HEK293 (cell line): ENCODE data around the gene PEX14.

Experiments used
- CTCF ChIA-PET: fragments of 350-600 bp; formaldehyde crosslinking; extraction: SDS; loops from one replicate; lab custom pipeline; 2021; ENCODE audit warnings: antibody characterized with exemption; lab: Yijun Ruan, JAX
- POLR2A ChIA-PET: fragments of 300-600 bp; formaldehyde crosslinking; extraction: SDS; loops from one replicate; lab custom pipeline; 2020; ENCODE audit warnings: antibody characterized with exemption, inconsistent platforms; lab: Yijun Ruan, JAX
- H3K27ac ChIP-seq: fragments of 200-500 bp; sonication (Bioruptor generic); 2 replicates; pipeline ENCODE4 v1.5.1; 2014; ENCODE audit warnings: low read depth, low read length, control low read depth, inconsistent platforms; ENCODE audit errors: extremely low read depth
- H3K36me3 ChIP-seq, 2 experiments: fragments of 200-500 bp in 1 of 2; sonication (Bioruptor generic) in 1 of 2; 1 replicate in 1 of 2; 2 replicates in 1 of 2; pipeline ENCODE4 v1.5.1; 2014 to 2017; ENCODE audit warnings: inconsistent platforms in 2 of 2, low read length in 2 of 2; ENCODE audit not compliant: control insufficient read depth in 2 of 2, insufficient read depth in 1 of 2
- H3K4me1 ChIP-seq: fragments of 200-500 bp; sonication (Bioruptor generic); 2 replicates; pipeline ENCODE4 v1.5.1; 2014; ENCODE audit warnings: mild to moderate bottlenecking, low read length, inconsistent platforms; ENCODE audit not compliant: control insufficient read depth, insufficient read depth
- H3K4me3 ChIP-seq: 2 replicates; pipeline ENCODE4 v1.5.1; 2011; ENCODE audit warnings: low read depth, mild to moderate bottlenecking, control low read depth, low read length, moderate library complexity
- H3K9me3 ChIP-seq: fragments of 200-500 bp; sonication (Bioruptor generic); 2 replicates; pipeline ENCODE4 v1.5.1; 2014; ENCODE audit warnings: low read depth, low read length, inconsistent platforms; ENCODE audit not compliant: control insufficient read depth, insufficient read depth
- EGR2 ChIP-seq: fragments of 450-650 bp; formaldehyde crosslinking; IDR thresholded peaks from 2 replicates; pipeline ENCODE4 v1.5.1; 2016; ENCODE audit warnings: low read depth, missing biosample characterization, missing genetic modification characterization
- IKZF3 ChIP-seq: fragments of 450-650 bp; IDR thresholded peaks from 2 replicates; pipeline ENCODE4 v1.5.0; 2018; ENCODE audit warnings: missing biosample characterization, mild to moderate bottlenecking, missing genetic modification characterization, moderate library complexity
- MYNN ChIP-seq: fragments of 450-650 bp; formaldehyde crosslinking; IDR thresholded peaks from 2 replicates; pipeline ENCODE4 v1.5.1; 2016; ENCODE audit warnings: missing biosample characterization, missing genetic modification characterization, borderline replicate concordance
- REST ChIP-seq: fragments of 450-650 bp; formaldehyde crosslinking; IDR thresholded peaks from 2 replicates; pipeline ENCODE4 v1.5.1; 2016; ENCODE audit warnings: missing biosample characterization, missing genetic modification characterization
- ZBTB21 ChIP-seq: fragments of 450-650 bp; formaldehyde crosslinking; IDR thresholded peaks from 2 replicates; pipeline ENCODE4 v1.5.1; 2017; ENCODE audit warnings: missing biosample characterization, missing genetic modification characterization
- ZEB2 ChIP-seq: fragments of 450-650 bp; formaldehyde crosslinking; IDR thresholded peaks from 2 replicates; pipeline ENCODE4 v1.5.1; 2016; ENCODE audit warnings: missing biosample characterization, missing genetic modification characterization
- ZFP41 ChIP-seq: fragments of 450-650 bp; formaldehyde crosslinking; IDR thresholded peaks from 2 replicates; pipeline ENCODE4 v1.5.1; 2016; ENCODE audit warnings: missing biosample characterization, missing genetic modification characterization, borderline replicate concordance
- ZFP69B ChIP-seq: fragments of 450-650 bp; formaldehyde crosslinking; IDR thresholded peaks from 2 replicates; pipeline ENCODE4 v1.5.1; 2016; ENCODE audit warnings: missing biosample characterization, missing genetic modification characterization
- ZNF10 ChIP-seq: fragments of 450-650 bp; formaldehyde crosslinking; IDR thresholded peaks from 2 replicates; pipeline ENCODE4 v1.5.1; 2017; ENCODE audit warnings: missing biosample characterization, missing genetic modification characterization
- ZNF112 ChIP-seq: fragments of 450-650 bp; formaldehyde crosslinking; IDR thresholded peaks from 2 replicates; pipeline ENCODE4 v1.5.0; 2017; ENCODE audit warnings: missing biosample characterization, missing genetic modification characterization
- ZNF155 ChIP-seq: fragments of 450-650 bp; formaldehyde crosslinking; IDR thresholded peaks from 2 replicates; pipeline ENCODE4 v1.5.1; 2016; ENCODE audit warnings: missing biosample characterization, missing genetic modification characterization
- ZNF202 ChIP-seq: fragments of 450-650 bp; formaldehyde crosslinking; IDR thresholded peaks from 2 replicates; pipeline ENCODE4 v1.5.1; 2016; ENCODE audit warnings: missing biosample characterization, missing genetic modification characterization, borderline replicate concordance
- ZNF366 ChIP-seq: fragments of 450-650 bp; formaldehyde crosslinking; conservative IDR thresholded peaks from 2 replicates; pipeline ENCODE4 v1.5.1; 2016; ENCODE audit warnings: missing biosample characterization, missing genetic modification characterization
- ZNF473 ChIP-seq: fragments of 450-650 bp; formaldehyde crosslinking; IDR thresholded peaks from 2 replicates; pipeline ENCODE4 v1.5.1; 2017; ENCODE audit warnings: missing biosample characterization, missing genetic modification characterization
- ZNF530 ChIP-seq: fragments of 450-650 bp; formaldehyde crosslinking; IDR thresholded peaks from 2 replicates; pipeline ENCODE4 v1.5.1; 2016; ENCODE audit warnings: low read depth, missing biosample characterization, missing genetic modification characterization
- ZNF561 ChIP-seq: fragments of 450-650 bp; IDR thresholded peaks from 2 replicates; pipeline ENCODE4 v1.5.1; 2018; ENCODE audit warnings: missing biosample characterization, missing genetic modification characterization, borderline replicate concordance
- ZNF621 ChIP-seq: fragments of 450-650 bp; formaldehyde crosslinking; IDR thresholded peaks from 2 replicates; pipeline ENCODE4 v1.5.1; 2017; ENCODE audit warnings: missing biosample characterization, missing genetic modification characterization
- ZNF629 ChIP-seq: fragments of 450-650 bp; formaldehyde crosslinking; IDR thresholded peaks from 2 replicates; pipeline ENCODE4 v1.5.1; 2017; ENCODE audit warnings: missing biosample characterization, missing genetic modification characterization
- ZNF654 ChIP-seq: fragments of 450-650 bp; formaldehyde crosslinking; IDR thresholded peaks from 2 replicates; pipeline ENCODE4 v1.5.1; 2016; ENCODE audit warnings: low read depth, missing biosample characterization, missing genetic modification characterization
- ZNF704 ChIP-seq: fragments of 450-650 bp; formaldehyde crosslinking; IDR thresholded peaks from 2 replicates; pipeline ENCODE4 v1.5.1; 2016; ENCODE audit warnings: missing biosample characterization, missing genetic modification characterization
- ZSCAN23 ChIP-seq: fragments of 450-650 bp; formaldehyde crosslinking; IDR thresholded peaks from 2 replicates; pipeline ENCODE4 v1.5.1; 2016; ENCODE audit warnings: missing biosample characterization, missing genetic modification characterization

PEX14 gene

DNA sequence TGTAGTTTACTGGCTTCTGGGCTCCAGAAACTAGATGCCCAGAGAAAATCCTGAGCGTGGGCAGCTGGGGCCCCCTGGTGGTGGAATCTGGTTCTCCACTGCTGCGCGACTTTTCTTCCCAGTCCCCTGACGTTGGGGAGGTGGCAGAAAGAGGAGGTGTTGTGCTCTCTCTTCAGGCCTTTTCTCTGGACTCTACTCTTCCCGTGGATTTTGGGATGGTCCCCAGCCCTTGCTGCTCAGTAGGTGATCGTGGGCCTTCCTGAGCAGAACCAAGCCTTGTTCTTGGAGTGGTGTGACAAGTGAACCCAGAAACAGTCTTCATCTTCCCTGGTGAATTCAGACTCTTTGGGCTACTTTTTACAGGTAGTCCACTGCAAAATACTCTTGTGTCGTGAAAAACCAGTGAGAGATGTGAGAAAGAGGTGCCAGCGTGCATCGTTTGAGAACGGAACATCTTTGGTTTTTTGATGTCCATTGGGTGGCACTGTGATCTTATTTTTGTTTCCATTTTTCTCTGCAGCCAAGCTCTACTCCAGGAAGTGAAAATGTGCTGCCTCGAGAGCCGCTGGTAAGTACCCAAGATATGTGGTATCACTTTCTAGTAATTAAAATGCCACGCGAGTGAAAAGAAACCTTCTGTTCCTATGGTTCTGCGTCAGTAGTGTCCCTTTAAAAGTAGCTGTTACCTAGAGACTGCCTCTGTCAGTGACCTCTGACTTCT is 20.2 kb downstream of the PEX14 start (continued):
- TF ChIP-seq ZEB2 (tag by site-specific recombination) = 0 out of 2 replicates have a peak, but pooled peaks have one; percentile 15
- peak; percentile 72 for TF ChIP-seq ZNF654 (tag by site-specific recombination)
- TF ChIP-seq ZNF530 = no peak
- no peak for TF ChIP-seq ZNF561 (tag by site-specific recombination)
- TF ChIP-seq EGR2 (tag by site-specific recombination) = 0 out of 2 replicates have a peak, but pooled peaks have one; percentile 14
- no peak for TF ChIP-seq ZNF155 (tag by site-specific recombination)

DNA sequence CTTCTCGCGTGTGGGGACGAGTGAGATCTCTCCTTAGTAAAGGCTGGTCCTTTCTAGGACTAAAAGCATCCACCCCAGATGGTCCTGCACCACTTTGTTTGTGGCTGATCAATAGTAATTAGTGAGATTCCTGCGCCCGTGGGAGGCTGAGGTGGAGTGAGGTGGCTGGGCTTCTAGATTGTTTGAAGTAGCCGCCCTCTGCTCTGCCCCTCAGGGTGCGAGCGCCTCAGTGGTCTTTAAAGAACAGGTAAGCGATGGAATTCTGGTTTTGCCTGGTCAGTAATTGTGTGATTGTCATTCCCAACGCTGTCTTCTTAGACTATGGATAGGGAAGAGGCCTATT is 20.7 kb downstream of the PEX14 start:
- no peak overlapping the region for H3K27ac ChIP-seq
- CTCF ChIA-PET = interaction anchor here (0.6 to 9.8 kb wide), 15 partner anchors 8 to 449 kb away, joined by 3 to 148 read pairs (median 5); partner anchors contain the start of gene CENPS
- peaks cover 0 to 25% of the 10 kb centered on the region in 2 experiments; a peak in 1 of 3 replicates for H3K36me3 ChIP-seq
- no peak for TF ChIP-seq ZFP41 (tag by site-specific recombination)
- no peak for TF ChIP-seq ZEB2 (tag by site-specific recombination)
- no peak for TF ChIP-seq ZSCAN23 (tag by site-specific recombination)
- TF ChIP-seq ZNF621 (tag by site-specific recombination) = no peak
- no peak overlapping the region for H3K4me3 ChIP-seq
- POLR2A ChIA-PET = interaction anchor here (0.6 to 0.9 kb wide), 3 partner anchors 41 to 1443 kb away, joined by 3 read pairs; partner anchors contain the start of gene CENPS
- H3K9me3 ChIP-seq = no peaks in the 10 kb centered on the region
- no peaks in the 10 kb centered on the region for H3K4me1 ChIP-seq

GRCh38 chr1:10495952-10496351 is 21.2 kb downstream of the PEX14 start:
- no peaks in the 10 kb centered on the region for H3K4me1 ChIP-seq
- peaks cover 0 to 25% of the 10 kb centered on the region in 2 experiments; a peak in 1 of 3 replicates for H3K36me3 ChIP-seq
- CTCF ChIA-PET = interaction anchor here (0.8 to 9.8 kb wide), 5 partner anchors 12 to 369 kb away, joined by 3 to 148 read pairs (median 17); partner anchors contain the start of gene CENPS
- no peak overlapping the region for H3K4me3 ChIP-seq
- no peak for TF ChIP-seq ZBTB21 (tag by site-specific recombination)
- no peak for TF ChIP-seq ZNF629 (tag by site-specific recombination)
- TF ChIP-seq ZFP69B (tag by site-specific recombination) = no peak
- no peak for TF ChIP-seq ZSCAN23 (tag by site-specific recombination)
- TF ChIP-seq ZNF112 (tag by site-specific recombination) = no peak
- H3K9me3 ChIP-seq = no peaks in the 10 kb centered on the region
- POLR2A ChIA-PET = interaction anchor here (0.6 kb wide), 1 partner anchor 1443 kb away, joined by 3 read pairs; no protein-coding TSS in a partner anchor
- no peak overlapping the region for H3K27ac ChIP-seq

- H3K4me3 ChIP-seq = no peak overlapping the region
- POLR2A ChIA-PET = interaction anchor here (0.8 kb wide), 1 partner anchor 82 kb away, joined by 3 read pairs; no protein-coding TSS in a partner anchor
- TF ChIP-seq ZNF366 (tag by site-specific recombination) = no peak
- no peak for TF ChIP-seq ZNF473 (tag by site-specific recombination)
- TF ChIP-seq ZNF202 (tag by site-specific recombination) = no peak
- no peak for TF ChIP-seq ZNF10 (tag by site-specific recombination)
- TF ChIP-seq MYNN (tag by site-specific recombination) = no peak
- TF ChIP-seq REST (tag by site-specific recombination) = no peak
- no peak for TF ChIP-seq ZNF704 (tag by site-specific recombination)
- no peak for TF ChIP-seq IKZF3 (tag by site-specific recombination)
- TF ChIP-seq ZNF629 (tag by site-specific recombination) = no peak
- TF ChIP-seq, all 188 proteins: peak for 0
- CTCF ChIA-PET = interaction anchor here (0.7 to 9.8 kb wide), 4 partner anchors 11 to 287 kb away, joined by 3 to 148 read pairs (median 50); partner anchors contain the start of gene CENPS
- Histone ChIP-seq H3K36me3 (peaks cover 0 to 25% of the 10 kb centered on the region in 2 experiments; a peak in 1 of 3 replicates), H3K4me1 (no peaks in the 10 kb centered on the region), H3K9me3 (no peaks in the 10 kb centered on the region), H3K27ac (no peak overlapping the region)
These were observed 22.4 kb downstream of the PEX14 start for GRCh38 chr1:10497109-10497508.
